Measurements from ENCODE around the gene CCDC59.

Gene CCDC59

GRCh38 chr12:82358200-82359114, at the start of gene CCDC59, which contains the start of gene METTL25 (continued):
- peak; percentile 58 for TF ChIP-seq ZBTB10 (tag by site-specific recombination; IDR thresholded peaks at IDR 0.05)
- no peak for TF ChIP-seq ZNF175 (tag by site-specific recombination; IDR thresholded peaks at IDR 0.05)
- no peak for TF ChIP-seq ZNF221 (tag by site-specific recombination; IDR thresholded peaks at IDR 0.05; ENCODE audit: borderline replicate concordance)
- TF ChIP-seq MEIS1 (CRISPR knock-in tag; IDR thresholded peaks at IDR 0.05; ENCODE audit: borderline replicate concordance), result no peak
- no peak for TF ChIP-seq PRDM2 (tag by site-specific recombination; IDR thresholded peaks at IDR 0.05; ENCODE audit: borderline replicate concordance)
- no peak for TF ChIP-seq ZNF621 (tag by site-specific recombination; IDR thresholded peaks at IDR 0.05)
- TF ChIP-seq BCL11A (tag by site-specific recombination; IDR thresholded peaks at IDR 0.05; ENCODE audit: low read depth), result peak; percentile 39; the same call in 1 of the 2 replicates
- no peak for TF ChIP-seq ZNF544 (tag by site-specific recombination; IDR thresholded peaks at IDR 0.05)
- TF ChIP-seq ZNF791 (tag by site-specific recombination; IDR thresholded peaks at IDR 0.05), result no peak
- no peak for TF ChIP-seq ZNF473 (tag by site-specific recombination; IDR thresholded peaks at IDR 0.05)
- no peak for TF ChIP-seq ZNF670 (tag by site-specific recombination; IDR thresholded peaks at IDR 0.05; ENCODE audit: low read depth)
- peak; percentile 87 for TF ChIP-seq ZNF280D (tag by site-specific recombination; IDR thresholded peaks at IDR 0.05)
- TF ChIP-seq ZNF704 (tag by site-specific recombination; IDR thresholded peaks at IDR 0.05), result no peak
- TF ChIP-seq ZNF16 (tag by site-specific recombination; IDR thresholded peaks at IDR 0.05; ENCODE audit: low read depth), result no peak
- peak; percentile 97 for TF ChIP-seq ZNF561 (tag by site-specific recombination; IDR thresholded peaks at IDR 0.05; ENCODE audit: borderline replicate concordance)
- peak; percentile 69; the same call in 1 of the 2 replicates for TF ChIP-seq KLF10 (tag by site-specific recombination; IDR thresholded peaks at IDR 0.05)
- no peak for TF ChIP-seq ZNF658 (tag by site-specific recombination; IDR thresholded peaks at IDR 0.05)
- TF ChIP-seq ZNF837 (tag by site-specific recombination; IDR thresholded peaks at IDR 0.05), result no peak
- TF ChIP-seq ZSCAN4 (tag by site-specific recombination; IDR thresholded peaks at IDR 0.05), result peak; percentile 52
- TF ChIP-seq GLIS2 (tag by site-specific recombination; IDR thresholded peaks at IDR 0.05), result peak; percentile 73
- TF ChIP-seq PRDM1 (tag by site-specific recombination; IDR thresholded peaks at IDR 0.05), result no peak
- TF ChIP-seq ZNF169 (tag by site-specific recombination; IDR thresholded peaks at IDR 0.05), result no peak
- peak; percentile 65; the same call in 1 of the 2 replicates for TF ChIP-seq ZBTB7A (tag by site-specific recombination; IDR thresholded peaks at IDR 0.05; ENCODE audit: low read depth)
- no peak; the same call in 1 of the 2 replicates for TF ChIP-seq REPIN1 (tag by site-specific recombination; IDR thresholded peaks at IDR 0.05; ENCODE audit: low read depth)
- no peak for TF ChIP-seq ZNF423 (tag by site-specific recombination; IDR thresholded peaks at IDR 0.05)
